ENCODE data around the gene STK33.

The STK33 gene

GRCh38 chr11:8375460-8375859 is 218.6 kb downstream of the STK33 start:
- no peak for DNase-seq (ENCODE audit: low read depth, low spot score)
- H3K27me3 ChIP-seq (ENCODE audit: insufficient read depth, insufficient read length) = no peaks in the 10 kb centered on the region
- TF ChIP-seq YY1 (IDR thresholded peaks at IDR 0.05; ENCODE audit: insufficient read depth, insufficient read length) = no peak
- TF ChIP-seq SUZ12 (IDR thresholded peaks at IDR 0.05; ENCODE audit: extremely low read depth, insufficient read depth, insufficient read length) = no peak
- no peak for TF ChIP-seq ZNF274 (IDR thresholded peaks at IDR 0.05; ENCODE audit: low read depth, low read length)

GRCh38 chr11:8374716-8375115 is 219.3 kb downstream of the STK33 start:
- Histone ChIP-seq H3K9ac (ENCODE audit: insufficient read length, low read depth) (no peak overlapping the region), H3K9me3 (ENCODE audit: insufficient read depth, low read length) (no peaks in the 10 kb centered on the region), H3K27me3 (ENCODE audit: insufficient read depth, insufficient read length) (no peaks in the 10 kb centered on the region), H3K4me1 (ENCODE audit: insufficient read depth, insufficient read length) (no peaks in the 10 kb centered on the region), H3K36me3 (ENCODE audit: insufficient read depth, insufficient read length, low read length) (no peaks in the 10 kb centered on the region), H3K4me3 (ENCODE audit: insufficient read length, low read depth) (no peak overlapping the region)
- no peak for DNase-seq (ENCODE audit: low read depth, low spot score)
- TF ChIP-seq YY1 (IDR thresholded peaks at IDR 0.05; ENCODE audit: insufficient read depth, insufficient read length) (no peak), SUZ12 (IDR thresholded peaks at IDR 0.05; ENCODE audit: extremely low read depth, insufficient read depth, insufficient read length) (no peak), ZNF274 (IDR thresholded peaks at IDR 0.05; ENCODE audit: low read depth, low read length) (no peak)

More at GRCh38 chr11:8375460-8375859, 218.6 kb downstream of the STK33 start:
- H3K4me3 ChIP-seq (ENCODE audit: insufficient read length, low read depth) = no peak overlapping the region
- H3K9me3 ChIP-seq (ENCODE audit: insufficient read depth, low read length) = no peaks in the 10 kb centered on the region
- no peaks in the 10 kb centered on the region for H3K36me3 ChIP-seq (ENCODE audit: insufficient read depth, insufficient read length, low read length)
- H3K9ac ChIP-seq (ENCODE audit: insufficient read length, low read depth) = no peak overlapping the region
- no peaks in the 10 kb centered on the region for H3K4me1 ChIP-seq (ENCODE audit: insufficient read depth, insufficient read length)

DNA sequence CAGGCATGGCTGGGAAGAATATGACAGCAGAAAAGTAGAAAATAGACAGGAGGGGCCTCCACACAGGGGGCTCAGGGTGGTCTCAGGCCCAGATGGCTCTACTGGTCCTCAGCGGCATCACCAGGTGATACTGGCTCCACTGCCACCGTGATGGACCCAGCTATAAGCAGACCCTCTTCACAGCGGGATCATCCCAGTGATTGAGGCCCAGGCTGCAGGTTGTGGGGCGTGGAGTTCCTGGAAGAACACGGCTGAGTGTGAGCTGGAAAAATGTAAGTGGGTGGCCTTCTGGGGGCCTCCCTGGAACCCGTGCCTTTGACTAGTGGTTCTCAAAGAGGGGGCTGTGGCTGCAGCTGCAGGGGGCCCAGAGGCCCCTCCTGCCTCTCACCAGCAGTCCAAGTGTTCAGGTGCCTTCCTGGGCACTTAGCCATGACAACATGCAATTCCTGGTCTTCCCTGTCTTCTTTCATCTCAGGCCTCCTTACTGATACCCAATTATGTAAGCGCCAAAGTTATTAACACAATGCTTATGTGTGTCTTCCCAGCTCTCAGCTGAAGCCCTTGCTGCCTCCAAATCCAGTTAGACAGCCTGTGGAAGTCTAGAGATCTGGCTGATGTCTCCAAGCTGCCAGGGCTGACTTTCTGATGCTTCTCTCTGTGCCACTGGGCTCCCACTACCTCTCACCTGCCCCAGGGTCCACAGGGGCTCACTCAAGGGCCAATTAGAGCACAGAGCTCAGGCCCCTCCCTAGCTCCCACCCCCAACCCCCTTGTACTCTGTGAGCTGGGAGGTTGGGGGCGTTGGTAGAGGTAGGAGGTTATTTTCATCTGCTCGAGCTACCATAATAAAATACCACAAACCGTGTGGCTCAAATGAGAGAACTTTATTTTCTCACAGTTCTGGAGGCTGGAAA is 220.3 kb downstream of the STK33 start:
- no peak for DNase-seq (ENCODE audit: low read depth, low spot score)
- no peaks in the 10 kb centered on the region for H3K27me3 ChIP-seq (ENCODE audit: insufficient read depth, insufficient read length)
- TF ChIP-seq YY1 (IDR thresholded peaks at IDR 0.05; ENCODE audit: insufficient read depth, insufficient read length) = no peak
- no peak for TF ChIP-seq ZNF274 (IDR thresholded peaks at IDR 0.05; ENCODE audit: low read depth, low read length)
- TF ChIP-seq SUZ12 (IDR thresholded peaks at IDR 0.05; ENCODE audit: extremely low read depth, insufficient read depth, insufficient read length) = no peak

GRCh38 chr11:8372641-8373381 is 221.2 kb downstream of the STK33 start:
- no peak overlapping the region for H3K9ac ChIP-seq (ENCODE audit: insufficient read length, low read depth)
- TF ChIP-seq YY1 (IDR thresholded peaks at IDR 0.05; ENCODE audit: insufficient read depth, insufficient read length) = no peak
- TF ChIP-seq ZNF274 (IDR thresholded peaks at IDR 0.05; ENCODE audit: low read depth, low read length) = no peak
- no peak for TF ChIP-seq SUZ12 (IDR thresholded peaks at IDR 0.05; ENCODE audit: extremely low read depth, insufficient read depth, insufficient read length)
- no peaks in the 10 kb centered on the region for H3K36me3 ChIP-seq (ENCODE audit: insufficient read depth, insufficient read length, low read length)

More for the DNA sequence above, 220.3 kb downstream of the STK33 start:
- H3K4me1 ChIP-seq (ENCODE audit: insufficient read depth, insufficient read length) = peaks cover 2% of the 10 kb centered on the region
- no peaks in the 10 kb centered on the region for H3K36me3 ChIP-seq (ENCODE audit: insufficient read depth, insufficient read length, low read length)
- no peaks in the 10 kb centered on the region for H3K9me3 ChIP-seq (ENCODE audit: insufficient read depth, low read length)
- no peak overlapping the region for H3K9ac ChIP-seq (ENCODE audit: insufficient read length, low read depth)
- H3K4me3 ChIP-seq (ENCODE audit: insufficient read length, low read depth) = no peak overlapping the region

DNA sequence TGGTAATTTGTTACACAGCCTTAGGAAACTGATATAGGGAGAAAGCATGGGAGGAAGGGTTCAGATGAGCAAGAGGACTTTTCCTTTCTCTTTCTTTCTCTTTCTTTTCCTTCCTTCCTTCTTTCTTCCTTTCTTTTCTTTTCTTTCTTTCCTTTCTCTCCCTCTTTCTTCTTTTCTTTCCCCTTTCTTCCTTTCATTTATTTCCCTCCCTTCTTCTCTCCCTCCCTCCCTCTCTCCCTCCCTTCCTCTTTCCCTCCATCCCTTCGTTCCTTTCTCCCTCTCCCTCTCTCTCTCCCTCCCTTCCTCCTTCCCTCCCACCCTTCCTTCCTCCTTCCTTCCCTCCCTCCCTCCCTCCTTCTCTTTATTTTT is 222.5 kb downstream of the STK33 start:
- TF ChIP-seq ZNF274 (IDR thresholded peaks at IDR 0.05; ENCODE audit: low read depth, low read length) (no peak), YY1 (IDR thresholded peaks at IDR 0.05; ENCODE audit: insufficient read depth, insufficient read length) (no peak), SUZ12 (IDR thresholded peaks at IDR 0.05; ENCODE audit: extremely low read depth, insufficient read depth, insufficient read length) (no peak)
- Histone ChIP-seq H3K4me1 (ENCODE audit: insufficient read depth, insufficient read length) (peaks cover 2% of the 10 kb centered on the region), H3K36me3 (ENCODE audit: insufficient read depth, insufficient read length, low read length) (no peaks in the 10 kb centered on the region), H3K4me3 (ENCODE audit: insufficient read length, low read depth) (no peak overlapping the region), H3K27me3 (ENCODE audit: insufficient read depth, insufficient read length) (no peaks in the 10 kb centered on the region), H3K9me3 (ENCODE audit: insufficient read depth, low read length) (no peaks in the 10 kb centered on the region), H3K9ac (ENCODE audit: insufficient read length, low read depth) (no peak overlapping the region)
- DNase-seq (ENCODE audit: low read depth, low spot score) = no peak

More at GRCh38 chr11:8372641-8373381, 221.2 kb downstream of the STK33 start:
- H3K4me1 ChIP-seq (ENCODE audit: insufficient read depth, insufficient read length) = peaks cover 2% of the 10 kb centered on the region
- H3K4me3 ChIP-seq (ENCODE audit: insufficient read length, low read depth) = no peak overlapping the region
- H3K9me3 ChIP-seq (ENCODE audit: insufficient read depth, low read length) = no peaks in the 10 kb centered on the region
- no peak for DNase-seq (ENCODE audit: low read depth, low spot score)
- H3K27me3 ChIP-seq (ENCODE audit: insufficient read depth, insufficient read length) = no peaks in the 10 kb centered on the region

DNA sequence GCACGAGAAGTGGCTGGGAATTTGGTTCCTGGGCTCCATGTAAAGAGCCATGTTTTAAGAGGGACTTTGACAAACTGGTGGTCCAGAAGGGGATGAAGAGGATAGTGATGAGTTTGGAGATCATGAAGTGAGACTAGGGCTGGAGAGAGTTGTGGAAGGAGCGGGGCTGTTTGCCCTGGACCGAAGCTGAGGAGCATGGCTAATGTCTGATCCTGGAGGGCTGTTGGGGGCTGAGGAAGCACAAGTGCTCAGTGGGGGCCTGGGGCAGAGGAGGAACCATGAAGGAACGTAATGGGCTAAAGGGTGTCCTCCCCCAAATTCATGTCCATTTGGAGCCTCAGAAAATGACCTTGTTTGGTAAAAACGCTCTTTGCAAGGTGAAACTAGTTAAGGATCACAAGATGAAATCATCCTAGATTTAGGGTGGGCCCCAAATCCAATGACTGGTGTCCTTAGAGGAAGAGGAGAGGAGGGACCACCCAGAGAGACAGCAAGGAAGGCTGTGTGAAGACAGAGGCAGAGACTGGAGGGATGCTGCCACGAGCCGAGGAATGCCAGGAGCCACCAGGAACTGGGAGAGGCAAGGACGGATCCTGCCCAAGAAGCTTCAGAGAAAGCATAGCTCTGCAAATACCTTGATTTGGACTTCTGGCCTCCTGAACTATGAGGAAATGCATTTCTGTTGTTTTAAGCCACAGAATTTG is 223.1 kb downstream of the STK33 start:
- no peak overlapping the region for H3K9ac ChIP-seq (ENCODE audit: insufficient read length, low read depth)
- no peak for TF ChIP-seq SUZ12 (IDR thresholded peaks at IDR 0.05; ENCODE audit: extremely low read depth, insufficient read depth, insufficient read length)
- no peak for TF ChIP-seq ZNF274 (IDR thresholded peaks at IDR 0.05; ENCODE audit: low read depth, low read length)
- no peak for TF ChIP-seq YY1 (IDR thresholded peaks at IDR 0.05; ENCODE audit: insufficient read depth, insufficient read length)
- H3K36me3 ChIP-seq (ENCODE audit: insufficient read depth, insufficient read length, low read length) = no peaks in the 10 kb centered on the region
- H3K4me1 ChIP-seq (ENCODE audit: insufficient read depth, insufficient read length) = peaks cover 2% of the 10 kb centered on the region
- no peaks in the 10 kb centered on the region for H3K9me3 ChIP-seq (ENCODE audit: insufficient read depth, low read length)
- no peaks in the 10 kb centered on the region for H3K27me3 ChIP-seq (ENCODE audit: insufficient read depth, insufficient read length)
- no peak for DNase-seq (ENCODE audit: low read depth, low spot score)
- no peak overlapping the region for H3K4me3 ChIP-seq (ENCODE audit: insufficient read length, low read depth)

Data from NT2/D1 (cell line).